ENCODE results near the gene EPHA4.

DNA sequence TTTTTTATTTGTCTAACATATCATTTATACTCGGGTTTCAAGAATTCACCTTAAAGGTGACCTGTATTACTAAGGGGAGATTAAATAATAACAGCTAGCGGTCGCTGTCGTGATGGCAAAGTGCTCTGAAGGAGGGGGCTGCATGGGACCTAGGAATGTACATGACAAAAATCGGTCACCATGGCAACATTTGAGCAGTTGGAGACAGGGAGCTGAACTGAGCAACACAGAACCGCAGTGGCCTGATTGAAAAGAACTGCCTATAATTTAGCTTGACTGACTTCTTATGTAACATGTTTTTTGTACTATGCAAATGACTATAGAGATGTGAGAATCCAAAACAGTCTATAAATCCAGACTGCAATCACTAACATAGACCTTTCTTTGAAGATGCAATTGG, 34.3 kb upstream of the EPHA4 start:
- no peak for TF ChIP-seq CTCF (optimal IDR thresholded peaks at IDR 0.05 in 1 of 3, IDR thresholded peaks at IDR 0.05 in 1 of 3, conservative IDR thresholded peaks at IDR 0.05 in 1 of 3; ENCODE audit: extremely low read depth in 1 of 3, insufficient read depth in 2 of 3, low read length in 3 of 3)
- no peak for TF ChIP-seq EZH2 (IDR thresholded peaks at IDR 0.05; ENCODE audit: low read length)

Data from keratinocyte (primary cell).